Suprapubic skin (tissue), 3 donors: Measurements from ENCODE around the gene VRK3.

Experiments
- EP300 ChIP-seq: sonication (generic); formaldehyde crosslinking; IDR thresholded peaks from one replicate; pipeline ENCODE4 v1.6.1; 2017; ENCODE audit warnings: antibody characterized with exemption
- POLR2A ChIP-seq, 2 donors: fragments of 450-650 bp; IDR thresholded peaks; one replicate each; pipeline ENCODE4 v1.6.1; 2017; ENCODE audit warnings: antibody characterized with exemption in 2 of 2, mild to moderate bottlenecking in 2 of 2, moderate library complexity in 2 of 2
- TF ChIP-seq, protein P1 (sequence below), 2 donors: fragments of 200-600 bp in 1 of 2; fragments of 450-650 bp in 1 of 2; sonication (generic) in 1 of 2; IDR thresholded peaks; one replicate each; pipeline ENCODE4 v1.5.1; 2016 to 2019; ENCODE audit warnings: antibody characterized with exemption in 2 of 2, mild to moderate bottlenecking in 1 of 2, moderate library complexity in 1 of 2

DNA sequence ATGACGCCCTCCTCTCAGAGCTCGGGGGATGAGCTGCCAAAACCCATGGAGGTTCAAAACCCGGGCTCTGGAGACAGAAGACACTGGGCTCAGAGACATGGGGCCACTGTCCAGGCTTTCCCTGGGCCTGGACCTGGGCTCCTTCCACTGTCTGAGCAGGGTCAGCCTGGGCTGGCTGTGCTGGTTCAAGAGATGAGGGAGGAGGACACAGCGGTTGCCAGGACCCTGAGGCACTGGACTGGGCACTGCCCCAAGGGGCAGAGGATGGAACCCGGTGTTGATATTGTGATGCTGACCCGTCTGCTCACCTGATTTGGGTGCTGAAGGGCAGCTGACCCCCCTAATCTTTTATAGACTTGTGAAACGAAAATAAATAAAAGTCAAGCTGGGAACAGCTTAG lies 50.1 kb downstream of the VRK3 start:
- TF ChIP-seq EP300: no peak
- TF ChIP-seq, protein P1, sequence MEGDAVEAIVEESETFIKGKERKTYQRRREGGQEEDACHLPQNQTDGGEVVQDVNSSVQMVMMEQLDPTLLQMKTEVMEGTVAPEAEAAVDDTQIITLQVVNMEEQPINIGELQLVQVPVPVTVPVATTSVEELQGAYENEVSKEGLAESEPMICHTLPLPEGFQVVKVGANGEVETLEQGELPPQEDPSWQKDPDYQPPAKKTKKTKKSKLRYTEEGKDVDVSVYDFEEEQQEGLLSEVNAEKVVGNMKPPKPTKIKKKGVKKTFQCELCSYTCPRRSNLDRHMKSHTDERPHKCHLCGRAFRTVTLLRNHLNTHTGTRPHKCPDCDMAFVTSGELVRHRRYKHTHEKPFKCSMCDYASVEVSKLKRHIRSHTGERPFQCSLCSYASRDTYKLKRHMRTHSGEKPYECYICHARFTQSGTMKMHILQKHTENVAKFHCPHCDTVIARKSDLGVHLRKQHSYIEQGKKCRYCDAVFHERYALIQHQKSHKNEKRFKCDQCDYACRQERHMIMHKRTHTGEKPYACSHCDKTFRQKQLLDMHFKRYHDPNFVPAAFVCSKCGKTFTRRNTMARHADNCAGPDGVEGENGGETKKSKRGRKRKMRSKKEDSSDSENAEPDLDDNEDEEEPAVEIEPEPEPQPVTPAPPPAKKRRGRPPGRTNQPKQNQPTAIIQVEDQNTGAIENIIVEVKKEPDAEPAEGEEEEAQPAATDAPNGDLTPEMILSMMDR (IDR thresholded peaks at IDR 0.05): no peak
- TF ChIP-seq POLR2A (IDR thresholded peaks at IDR 0.05): no peak
